IMR-90 (cell line): ENCODE measurements around the gene ABCA7. TPM values are rescaled to one million over a fixed set of nuclear protein-coding genes. Genes with fewer than 3 reads are reported as not detected.

Source experiments
- ATAC-seq: fragments of 200-7000 bp; cut with Tn5 transposase; 2 replicates; pipeline ENCODE4 v1.9.1; 2020; ENCODE audit warnings: low read depth, mild to moderate bottlenecking, moderate library complexity
- BruUV-seq: library from RNA; stranded (reverse); fragments of 400-500 nt; replicated peaks from 2 replicates; lab custom pipeline; 2021; lab: Mats Ljungman, UMichigan
- CTCF ChIA-PET: fragments of 300-600 bp; formaldehyde crosslinking; extraction: SDS; loops from one replicate; lab custom pipeline; 2021; ENCODE audit warnings: antibody characterized with exemption; lab: Yijun Ruan, JAX
- POLR2A ChIA-PET: fragments of 300-600 bp; sonication (Branson Sonifier 250); formaldehyde crosslinking; loops from one replicate; lab custom pipeline; 2022; ENCODE audit warnings: antibody characterized with exemption; ENCODE audit not compliant: unreplicated experiment; lab: Charles Lee
- DNase-seq: peaks from one replicate; pipeline ENCODE4 v3.0.0; 2013
- H2AFZ ChIP-seq: replicated peaks from 2 replicates; pipeline ENCODE3; 2013; ENCODE audit warnings: low read length, mild to moderate bottlenecking; ENCODE audit not compliant: poor library complexity
- H2AK5ac ChIP-seq: 2 replicates; pipeline ENCODE4 v1.6.1; 2013; ENCODE audit warnings: low read depth, low read length, inconsistent platforms
- H2AK9ac ChIP-seq: replicated peaks from 2 replicates; pipeline ENCODE3; 2013; ENCODE audit warnings: mild to moderate bottlenecking, low read depth, low read length, moderate library complexity; ENCODE audit not compliant: poor library complexity
- H2BK120ac ChIP-seq: 2 replicates; pipeline ENCODE4 v1.6.1; 2013; ENCODE audit warnings: low read depth, low read length, inconsistent platforms
- H2BK15ac ChIP-seq: 3 replicates; pipeline ENCODE4 v1.6.1; 2013; ENCODE audit warnings: low read depth, low read length, inconsistent platforms
- H2BK20ac ChIP-seq: 2 replicates; pipeline ENCODE4 v1.6.1; 2013; ENCODE audit warnings: low read depth, mild to moderate bottlenecking, inconsistent platforms, low read length, moderate library complexity
- H2BK5ac ChIP-seq: 2 replicates; pipeline ENCODE4 v1.6.1; 2013; ENCODE audit warnings: mild to moderate bottlenecking, low read depth, low read length, inconsistent platforms; ENCODE audit not compliant: poor library complexity, severe bottlenecking
- H3K14ac ChIP-seq: replicated peaks from 2 replicates; pipeline ENCODE4 v1.6.1; 2013; ENCODE audit warnings: low read depth, low read length, inconsistent platforms
- H3K18ac ChIP-seq: 2 replicates; pipeline ENCODE4 v1.6.1; 2013; ENCODE audit warnings: low read depth, low read length, control low read depth
- H3K23ac ChIP-seq: 2 replicates; pipeline ENCODE4 v1.6.1; 2013; ENCODE audit warnings: low read depth, low read length, inconsistent platforms
- H3K27ac ChIP-seq: 2 replicates; pipeline ENCODE4 v1.5.1; 2013; ENCODE audit warnings: mild to moderate bottlenecking, control low read depth, low read length; ENCODE audit not compliant: insufficient read depth
- H3K27me3 ChIP-seq: 2 replicates; pipeline ENCODE4 v1.6.1; 2013; ENCODE audit warnings: low read length; ENCODE audit not compliant: control insufficient read depth, insufficient read depth
- H3K36me3 ChIP-seq: 2 replicates; pipeline ENCODE4 v1.6.1; 2013; ENCODE audit warnings: low read length, mixed read lengths; ENCODE audit not compliant: control insufficient read depth, insufficient read depth
- H3K4ac ChIP-seq: 2 replicates; pipeline ENCODE4 v1.6.1; 2013; ENCODE audit warnings: low read depth, low read length, inconsistent platforms
- H3K4me1 ChIP-seq: 2 replicates; pipeline ENCODE4 v1.6.1; 2013; ENCODE audit warnings: low read length, mixed read lengths; ENCODE audit not compliant: control insufficient read depth, insufficient read depth
- H3K4me2 ChIP-seq: 2 replicates; pipeline ENCODE4 v1.6.1; 2013; ENCODE audit warnings: low read depth, mild to moderate bottlenecking, control low read depth, low read length, moderate library complexity
- H3K4me3 ChIP-seq: 2 replicates; pipeline ENCODE4 v1.5.1; 2013; ENCODE audit warnings: low read depth, mild to moderate bottlenecking, control low read depth, low read length, moderate library complexity; ENCODE audit not compliant: insufficient read depth
- H3K56ac ChIP-seq: 2 replicates; pipeline ENCODE4 v1.6.1; 2013; ENCODE audit warnings: low read length, inconsistent platforms; ENCODE audit not compliant: insufficient read depth; ENCODE audit errors: extremely low read depth
- H3K79me1 ChIP-seq, 2 experiments: 2 replicates each; pipeline ENCODE4 v1.6.1; 2013; ENCODE audit warnings: low read length in 2 of 2, inconsistent platforms in 1 of 2, low read depth in 1 of 2
- H3K9ac ChIP-seq: 2 replicates; pipeline ENCODE4 v1.6.1; 2013; ENCODE audit warnings: low read depth, low read length, control low read depth
- H3K9me1 ChIP-seq: 2 replicates; pipeline ENCODE4 v1.6.1; 2013; ENCODE audit warnings: low read length, inconsistent platforms; ENCODE audit not compliant: insufficient read depth
- H3K9me3 ChIP-seq: 2 replicates; pipeline ENCODE4 v1.6.1; 2013; ENCODE audit warnings: low read length; ENCODE audit not compliant: control insufficient read depth, insufficient read depth
- H4K20me1 ChIP-seq: 2 replicates; pipeline ENCODE4 v1.6.1; 2013; ENCODE audit warnings: low read length, inconsistent platforms; ENCODE audit not compliant: insufficient read depth
- H4K5ac ChIP-seq: 2 replicates; pipeline ENCODE4 v1.6.1; 2013; ENCODE audit warnings: mild to moderate bottlenecking, low read depth, low read length, control low read depth
- H4K8ac ChIP-seq, 2 experiments: 2 replicates each; pipeline ENCODE4 v1.6.1; 2013; ENCODE audit warnings: low read depth in 2 of 2, low read length in 2 of 2, control low read depth in 1 of 2, inconsistent platforms in 1 of 2
- H4K91ac ChIP-seq: 2 replicates; pipeline ENCODE4 v1.6.1; 2013; ENCODE audit warnings: low read depth, low read length, inconsistent platforms; ENCODE audit not compliant: insufficient read depth
- BHLHE40 ChIP-seq: fragments of 150-350 bp; IDR thresholded peaks from 2 replicates; pipeline ENCODE4 v1.6.1; 2016; ENCODE audit warnings: mild to moderate bottlenecking, low read depth, low read length
- ELK1 ChIP-seq: fragments of 150-350 bp; IDR thresholded peaks from 2 replicates; pipeline ENCODE4 v1.6.1; 2016; ENCODE audit warnings: low read depth, mild to moderate bottlenecking, low read length, moderate library complexity, borderline replicate concordance
- MAFK ChIP-seq: IDR thresholded peaks from 2 replicates; pipeline ENCODE4 v1.6.1; 2012; ENCODE audit warnings: low read depth, low read length, improper control_type of control experiment
- MAZ ChIP-seq: IDR thresholded peaks from 2 replicates; pipeline ENCODE4 v1.6.1; 2012; ENCODE audit warnings: low read depth, mild to moderate bottlenecking, low read length, improper control_type of control experiment, moderate library complexity, borderline replicate concordance
- NFE2L2 ChIP-seq: fragments of 150-350 bp; IDR thresholded peaks from 2 replicates; pipeline ENCODE4 v1.6.1; 2016; ENCODE audit warnings: low read depth, mild to moderate bottlenecking, low read length
- POLR2A ChIP-seq: IDR thresholded peaks from 2 replicates; pipeline ENCODE4 v1.6.1; 2012; ENCODE audit warnings: mild to moderate bottlenecking, low read depth, low read length
- RCOR1 ChIP-seq: IDR thresholded peaks from 2 replicates; pipeline ENCODE4 v1.6.1; 2012; ENCODE audit warnings: mild to moderate bottlenecking, low read length, improper control_type of control experiment; ENCODE audit not compliant: insufficient replicate concordance
- USF2 ChIP-seq: fragments of 150-350 bp; IDR thresholded peaks from 2 replicates; pipeline ENCODE4 v1.6.1; 2017; ENCODE audit warnings: mild to moderate bottlenecking, antibody characterized with exemption, low read length, low read depth
- WGBS, 2 experiments: methylation state at CpG; one replicate each; pipeline versions ENCODE4 v1.1.5 to v1.1.7; 2013; ENCODE audit warnings: missing lambda C conversion rate in 2 of 2; ENCODE audit not compliant: insufficient read length in 1 of 2; ENCODE audit errors: extremely low coverage in 2 of 2; 5-methylcytosine and 5-hydroxymethylcytosine counted together
- dilution Hi-C: fragments of 300-500 bp; cut with HindIII; formaldehyde crosslinking; loops from one replicate; pipeline ENCODE4 v1.14.3; 2018; ENCODE audit warnings: low sequenced_read_pairs; ENCODE audit not compliant: unreplicated experiment
- in situ Hi-C: fragments of 300-500 bp; cut with MboI; formaldehyde crosslinking; loops from 3 replicates; pipeline ENCODE4 v1.14.3; 2019; ENCODE audit warnings: low sequenced_read_pairs, inconsistent platforms, mixed read lengths
- intact Hi-C: fragments of 100-400 bp; cut with micrococcal nuclease; formaldehyde crosslinking; loops from 2 replicates; pipeline ENCODE4 v1.10.0; 2022
- polyA plus RNA-seq, 3 experiments: library from polyadenylated mRNA; depleted of rRNA; stranded (reverse); fragments of >200 nt; gene quantifications; 2 replicates each; pipeline ENCODE4 v1.2.3, GENCODE V29; 2012; ENCODE audit warnings: low replicate concordance in 1 of 3
- total RNA-seq: library from RNA; depleted of rRNA; stranded (reverse); fragments of >200 nt; gene quantifications from 2 replicates; pipeline ENCODE4 v1.2.3, GENCODE V29; 2012
- TF ChIP-seq, protein P1 (sequence below): conservative IDR thresholded peaks from 2 replicates; pipeline ENCODE4 v1.5.1; 2012; ENCODE audit warnings: mild to moderate bottlenecking, low read depth, low read length, improper control_type of control experiment

ABCA7 gene
- total and polyA plus RNA-seq, 2 of the 4 experiments (the other 2 are of a cell fraction): 0.36 to 3.3 TPM

- TF ChIP-seq USF2 (no peak), NFE2L2 (no peak)
These were observed 54.1 kb downstream of the ABCA7 start (continued) for GRCh38 chr19:1093811-1094553.

DNA sequence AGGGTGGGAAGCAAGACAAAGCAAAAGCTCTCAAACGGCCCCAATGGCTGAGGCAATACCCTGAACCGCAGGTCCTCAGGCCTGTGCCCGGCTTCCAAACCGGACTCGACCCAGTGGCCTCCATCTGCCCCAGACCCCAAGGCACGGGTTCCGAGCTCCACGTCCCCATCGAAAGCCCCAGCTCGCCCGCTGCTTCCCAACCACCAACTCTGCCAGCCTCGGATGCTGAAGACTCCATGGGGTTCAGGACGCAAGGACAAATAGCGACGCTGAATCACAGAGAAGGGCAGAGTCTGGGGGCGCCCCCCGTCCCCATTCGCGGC lies 54.7 kb downstream of the ABCA7 start:
- ATAC-seq (no peak; the same call in 1 of the 2 replicates), DNase-seq (no peak)
- Histone ChIP-seq H3K14ac (peak overlapping the region; percentile 84), H2BK5ac (peak overlapping the region; percentile 20), H3K23ac (peak overlapping the region; percentile 87), H3K27me3 (no peaks in the 10 kb centered on the region), H3K4me2 (peak overlapping the region; percentile 78), H3K79me1 (peaks cover 3 to 35% of the 10 kb centered on the region in 2 experiments; a peak in 2 of 4 replicates), H3K18ac (no peak overlapping the region), H3K9ac (peak overlapping the region; percentile 95), H2BK20ac (no peak overlapping the region), H3K4ac (peak overlapping the region; percentile 61), H4K5ac (no peak overlapping the region), H4K91ac (no peak overlapping the region), H3K36me3 (peaks cover 19% of the 10 kb centered on the region; the same call in 1 of the 2 replicates), H4K8ac (no peak overlapping the region), H2AFZ (peak overlapping the region; percentile 51), H3K27ac (peak overlapping the region; percentile 57), H2BK15ac (no peak overlapping the region), H3K4me1 (peaks cover 12% of the 10 kb centered on the region), H3K4me3 (peak overlapping the region; percentile 97), H4K20me1 (peaks cover 19% of the 10 kb centered on the region), H2AK5ac (peak overlapping the region; percentile 95), H3K9me1 (peaks cover 13% of the 10 kb centered on the region), H3K56ac (peak overlapping the region; percentile 66), H3K9me3 (no peaks in the 10 kb centered on the region), H2BK120ac (no peak overlapping the region), H2AK9ac (peak overlapping the region; percentile 96)
- dilution Hi-C loops (no loop called here), intact Hi-C loops (loop anchor here (2.0 kb wide), 1 partner anchor 54 kb away; the partner anchor contains the start of gene ABCA7), in situ Hi-C loops (no loop called here)
- CTCF ChIA-PET: no interaction called here
- TF ChIP-seq NFE2L2: no peak
- no peak for TF ChIP-seq BHLHE40
- no peak for TF ChIP-seq RCOR1
- TF ChIP-seq ELK1: no peak
- no peak; the same call in 1 of the 2 replicates for TF ChIP-seq POLR2A
- TF ChIP-seq, protein P1, sequence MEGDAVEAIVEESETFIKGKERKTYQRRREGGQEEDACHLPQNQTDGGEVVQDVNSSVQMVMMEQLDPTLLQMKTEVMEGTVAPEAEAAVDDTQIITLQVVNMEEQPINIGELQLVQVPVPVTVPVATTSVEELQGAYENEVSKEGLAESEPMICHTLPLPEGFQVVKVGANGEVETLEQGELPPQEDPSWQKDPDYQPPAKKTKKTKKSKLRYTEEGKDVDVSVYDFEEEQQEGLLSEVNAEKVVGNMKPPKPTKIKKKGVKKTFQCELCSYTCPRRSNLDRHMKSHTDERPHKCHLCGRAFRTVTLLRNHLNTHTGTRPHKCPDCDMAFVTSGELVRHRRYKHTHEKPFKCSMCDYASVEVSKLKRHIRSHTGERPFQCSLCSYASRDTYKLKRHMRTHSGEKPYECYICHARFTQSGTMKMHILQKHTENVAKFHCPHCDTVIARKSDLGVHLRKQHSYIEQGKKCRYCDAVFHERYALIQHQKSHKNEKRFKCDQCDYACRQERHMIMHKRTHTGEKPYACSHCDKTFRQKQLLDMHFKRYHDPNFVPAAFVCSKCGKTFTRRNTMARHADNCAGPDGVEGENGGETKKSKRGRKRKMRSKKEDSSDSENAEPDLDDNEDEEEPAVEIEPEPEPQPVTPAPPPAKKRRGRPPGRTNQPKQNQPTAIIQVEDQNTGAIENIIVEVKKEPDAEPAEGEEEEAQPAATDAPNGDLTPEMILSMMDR: no peak
- TF ChIP-seq MAZ: no peak
- TF ChIP-seq MAFK: no peak
- WGBS, 2 experiments: 0% methylated on average over 7 of the region's 19 CpGs; no CpG with 5 or more reads in 1 of the 2 experiments
- POLR2A ChIA-PET: no interaction called here
- BruUV-seq: no TSS peak
